ENCODE results near the gene IPO4. TPM values are rescaled to one million over a fixed set of nuclear protein-coding genes. Genes with fewer than 3 reads are reported as not detected.

The IPO4 gene
- total and polyA plus RNA-seq, 10 of the 15 experiments (the other 5 are each of a cell fraction or from before 2014, with no cell fraction given) = 7.8 to 139 (median 37.6) TPM

- H3K4me1 ChIP-seq (ENCODE audit: control insufficient read depth, insufficient read depth, low read length) = peaks cover 14% of the 10 kb centered on the region
- whole genome bisulfite sequencing (ENCODE audit: insufficient coverage, insufficient replicate concordance, low lambda C conversion rate, missing lambda C conversion rate) = 0% methylated on average over 9 of the region's 9 CpGs
- CTCF ChIA-PET = interaction anchor here (1.1 to 8.2 kb wide), 14 partner anchors 10 to 286 kb away, joined by 3 to 63 read pairs (median 6); partner anchors contain the start of genes CHMP4A, CIDEB, DCAF11 and IRF9
- peaks cover 65% of the 10 kb centered on the region for H3K79me2 ChIP-seq (ENCODE audit: control insufficient read depth, insufficient read depth, low read length)
- H3K4me3 ChIP-seq = peak overlapping the region; percentile 82
- no peaks in the 10 kb centered on the region for H4K20me1 ChIP-seq (ENCODE audit: control insufficient read depth, insufficient read depth)
- SMC1A ChIA-PET (ENCODE audit: uncharacterized antibody, unreplicated experiment) = interaction anchor here (0.9 to 4.8 kb wide), 12 partner anchors 9 to 96 kb away, joined by 3 to 54 read pairs (median 8); partner anchors contain the start of genes DCAF11, IPO4, IRF9 and NRL
- H3K27ac ChIP-seq (ENCODE audit: control insufficient read depth, insufficient read depth) = peak overlapping the region; percentile 94
- TF ChIP-seq DPF2 (IDR thresholded peaks at IDR 0.05) (0 out of 2 replicates have a peak, but pooled peaks have one; percentile 26), HDAC2 (IDR thresholded peaks at IDR 0.05) (no peak), RELB (IDR thresholded peaks at IDR 0.05; ENCODE audit: low read depth) (no peak), NFXL1 (IDR thresholded peaks at IDR 0.05; ENCODE audit: borderline replicate concordance) (no peak), RELA (IDR thresholded peaks at IDR 0.05; ENCODE audit: borderline replicate concordance, partially characterized antibody) (peak; percentile 67), ZNF274 (IDR thresholded peaks at IDR 0.05; ENCODE audit: insufficient read depth, insufficient read length) (no peak), IRF4 (IDR thresholded peaks at IDR 0.05; ENCODE audit: low read depth, low read length) (0 out of 2 replicates have a peak, but pooled peaks have one; percentile 34), RUNX3 (IDR thresholded peaks at IDR 0.05; ENCODE audit: low read length) (0 out of 2 replicates have a peak, but pooled peaks have one; percentile 30), CREB1 (IDR thresholded peaks at IDR 0.05; ENCODE audit: low read depth) (no peak), ZBTB40 (IDR thresholded peaks at IDR 0.05; ENCODE audit: borderline replicate concordance) (no peak), PML (IDR thresholded peaks at IDR 0.05; ENCODE audit: low read length) (no peak), IKZF1 (conservative IDR thresholded peaks at IDR 0.05) (no peak)
- TF ChIP-seq, protein P1, sequence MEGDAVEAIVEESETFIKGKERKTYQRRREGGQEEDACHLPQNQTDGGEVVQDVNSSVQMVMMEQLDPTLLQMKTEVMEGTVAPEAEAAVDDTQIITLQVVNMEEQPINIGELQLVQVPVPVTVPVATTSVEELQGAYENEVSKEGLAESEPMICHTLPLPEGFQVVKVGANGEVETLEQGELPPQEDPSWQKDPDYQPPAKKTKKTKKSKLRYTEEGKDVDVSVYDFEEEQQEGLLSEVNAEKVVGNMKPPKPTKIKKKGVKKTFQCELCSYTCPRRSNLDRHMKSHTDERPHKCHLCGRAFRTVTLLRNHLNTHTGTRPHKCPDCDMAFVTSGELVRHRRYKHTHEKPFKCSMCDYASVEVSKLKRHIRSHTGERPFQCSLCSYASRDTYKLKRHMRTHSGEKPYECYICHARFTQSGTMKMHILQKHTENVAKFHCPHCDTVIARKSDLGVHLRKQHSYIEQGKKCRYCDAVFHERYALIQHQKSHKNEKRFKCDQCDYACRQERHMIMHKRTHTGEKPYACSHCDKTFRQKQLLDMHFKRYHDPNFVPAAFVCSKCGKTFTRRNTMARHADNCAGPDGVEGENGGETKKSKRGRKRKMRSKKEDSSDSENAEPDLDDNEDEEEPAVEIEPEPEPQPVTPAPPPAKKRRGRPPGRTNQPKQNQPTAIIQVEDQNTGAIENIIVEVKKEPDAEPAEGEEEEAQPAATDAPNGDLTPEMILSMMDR (IDR thresholded peaks at IDR 0.05 in 2 of 3, conservative IDR thresholded peaks at IDR 0.05 in 1 of 3; ENCODE audit: control insufficient read depth in 2 of 3, extremely low read depth in 1 of 3, insufficient read depth in 1 of 3, low read depth in 3 of 3, low read length in 3 of 3) = no peak
- no peak for FAIRE-seq
- RAD21 ChIA-PET (ENCODE audit: unreplicated experiment) = interaction anchor here (0.9 to 3.9 kb wide), 14 partner anchors 9 to 125 kb away, joined by 3 to 37 read pairs (median 8); partner anchors contain the start of genes DCAF11, IRF9, NRL and PCK2
- 0 out of 2 replicates have a peak overlapping the region, but pooled peaks have one; percentile 8 for H2AFZ ChIP-seq (ENCODE audit: control insufficient read depth, low read depth, low read length)
- in situ Hi-C loops (cut with MboI) (no loop called here), intact Hi-C loops (cut with micrococcal nuclease; ENCODE audit: unreplicated experiment) (loop anchor here (5.0 kb wide), 1 partner anchor 151 kb away; the partner anchor contains the start of genes DHRS1 and NOP9)
- BruUV-seq (replicated peaks) = no TSS peak
- peak overlapping the region; percentile 88 for H3K4me2 ChIP-seq (ENCODE audit: control insufficient read depth, insufficient read depth)
- ATAC-seq = no peak
- POLR2A ChIA-PET = interaction anchor here (0.5 to 5.8 kb wide), 20 partner anchors 10 to 176 kb away, joined by 3 to 99 read pairs (median 10); partner anchors contain the start of genes CHMP4A, CIDEB, DCAF11 and IPO4
- peaks cover 8 to 39% of the 10 kb centered on the region in 2 experiments for H3K36me3 ChIP-seq (ENCODE audit: control insufficient read depth in 2 of 2, insufficient read depth in 2 of 2, low read length in 1 of 2)
- H3K9me3 ChIP-seq (replicated peaks; ENCODE audit: control insufficient read depth, insufficient read depth, low read length) = no peaks in the 10 kb centered on the region
- H3K9ac ChIP-seq (ENCODE audit: control insufficient read depth, insufficient read depth, low read length) = peak overlapping the region; percentile 88
- no peaks in the 10 kb centered on the region for H3K27me3 ChIP-seq (replicated peaks in 1 of 2; ENCODE audit: control insufficient read depth in 2 of 2, insufficient read depth in 2 of 2, low read length in 1 of 2)
- no peak for DNase-seq (ENCODE audit: low read depth, low spot score)
Measured at GRCh38 chr14:24145690-24146452, 42.7 kb downstream of the IPO4 start.

Measured in GM12878 (cell line).